Measurements from ENCODE around the gene PRICKLE3. TPM values are rescaled to one million over a fixed set of nuclear protein-coding genes. Genes with fewer than 3 reads are reported as not detected.

The PRICKLE3 gene
- polyA plus RNA-seq, 1 donor, result 5.7 TPM

DNA sequence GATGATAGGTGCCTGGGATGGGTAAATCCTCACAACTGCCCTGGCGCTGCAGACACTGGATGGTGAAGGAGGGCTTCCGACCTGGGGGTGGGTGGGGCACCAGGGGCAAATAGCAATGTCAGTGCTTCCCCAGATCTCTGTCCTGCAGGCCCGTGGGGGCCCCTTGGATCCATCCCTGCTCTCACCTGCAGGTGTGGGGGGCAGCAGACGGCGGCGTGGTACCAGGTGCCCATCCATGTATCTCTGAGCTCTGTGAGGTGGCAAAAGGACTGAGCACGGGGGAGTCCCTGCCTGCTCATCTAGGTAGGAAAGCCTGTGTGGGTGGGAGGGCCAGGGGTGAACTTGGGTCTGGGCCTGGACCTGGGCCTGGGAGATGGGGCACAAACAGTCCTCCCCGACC, 20.4 kb upstream of the PRICKLE3 start:
- Histone ChIP-seq H3K4me3 (ENCODE audit: low read length) (no peak overlapping the region), H3K36me3 (ENCODE audit: control insufficient read depth, insufficient read depth, low read length) (no peaks in the 10 kb centered on the region), H3K27me3 (ENCODE audit: control insufficient read depth, insufficient read depth, low read length) (peaks cover 9% of the 10 kb centered on the region), H3K4me1 (ENCODE audit: control insufficient read depth, insufficient read depth, low read length) (no peaks in the 10 kb centered on the region), H3K9me3 (ENCODE audit: control insufficient read depth, low read depth, low read length) (no peaks in the 10 kb centered on the region), H3K27ac (ENCODE audit: low read length) (no peak overlapping the region)
- WGBS (ENCODE audit: insufficient coverage, low lambda C conversion rate), result no CpG with 5 or more reads among the region's 8 CpGs
- DNase-seq, result no peak

DNA sequence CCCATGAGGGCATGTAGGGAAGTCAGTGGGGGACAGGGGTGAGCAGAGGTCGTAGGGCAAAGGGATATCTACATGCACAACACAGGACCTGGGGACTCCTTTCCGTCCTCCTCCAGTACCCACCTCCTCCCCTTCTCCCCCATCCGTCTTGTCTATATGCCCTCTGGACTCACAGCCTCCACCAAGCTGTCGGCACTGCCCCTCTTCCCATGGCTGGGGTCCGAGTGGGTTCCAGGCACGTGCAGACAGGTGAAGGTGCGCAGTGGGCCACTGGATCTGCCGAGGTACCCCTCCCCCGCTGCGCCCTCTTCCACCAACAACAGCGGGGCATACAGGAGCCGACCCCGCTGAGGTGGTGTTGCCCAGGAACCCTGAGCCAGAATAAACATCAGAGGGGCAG, 19.3 kb upstream of the PRICKLE3 start:
- Histone ChIP-seq H3K4me1 (ENCODE audit: control insufficient read depth, insufficient read depth, low read length) (no peaks in the 10 kb centered on the region), H3K4me3 (ENCODE audit: low read length) (no peak overlapping the region), H3K27me3 (ENCODE audit: control insufficient read depth, insufficient read depth, low read length) (peaks cover 9% of the 10 kb centered on the region), H3K36me3 (ENCODE audit: control insufficient read depth, insufficient read depth, low read length) (no peaks in the 10 kb centered on the region), H3K9me3 (ENCODE audit: control insufficient read depth, low read depth, low read length) (no peaks in the 10 kb centered on the region), H3K27ac (ENCODE audit: low read length) (no peak overlapping the region)
- no CpG with 5 or more reads among the region's 13 CpGs for WGBS (ENCODE audit: insufficient coverage, low lambda C conversion rate)
- DNase-seq, result no peak

DNA sequence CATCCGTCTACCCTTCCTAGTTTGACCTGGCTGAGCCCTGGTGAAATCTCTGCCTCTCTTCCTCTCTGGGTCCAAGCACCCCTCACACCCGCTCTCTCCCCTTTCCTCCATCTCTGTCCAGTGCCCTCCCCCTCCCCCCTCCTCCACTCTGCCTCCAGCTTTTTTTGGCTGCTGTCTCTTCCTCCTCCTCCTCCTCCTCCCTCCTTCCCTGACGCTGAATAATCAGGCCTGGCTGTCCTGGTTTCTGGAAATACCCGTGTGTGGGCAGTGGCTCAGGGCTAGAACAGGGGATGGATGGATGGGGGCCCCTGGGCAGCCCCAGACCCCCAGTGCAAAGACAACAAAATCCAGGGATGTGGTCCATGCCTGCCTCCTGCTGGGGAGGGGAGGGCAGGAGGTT, 18.5 kb upstream of the PRICKLE3 start:
- H3K4me1 ChIP-seq (ENCODE audit: control insufficient read depth, insufficient read depth, low read length), result no peaks in the 10 kb centered on the region
- H3K9me3 ChIP-seq (ENCODE audit: control insufficient read depth, low read depth, low read length), result no peaks in the 10 kb centered on the region
- H3K27ac ChIP-seq (ENCODE audit: low read length), result no peak overlapping the region
- no peaks in the 10 kb centered on the region for H3K36me3 ChIP-seq (ENCODE audit: control insufficient read depth, insufficient read depth, low read length)
- DNase-seq, result no peak
- no peak overlapping the region for H3K4me3 ChIP-seq (ENCODE audit: low read length)
- peaks cover 5% of the 10 kb centered on the region for H3K27me3 ChIP-seq (ENCODE audit: control insufficient read depth, insufficient read depth, low read length)
- WGBS (ENCODE audit: insufficient coverage, low lambda C conversion rate), result 100% methylated on average over 1 of the region's 4 CpGs

DNA sequence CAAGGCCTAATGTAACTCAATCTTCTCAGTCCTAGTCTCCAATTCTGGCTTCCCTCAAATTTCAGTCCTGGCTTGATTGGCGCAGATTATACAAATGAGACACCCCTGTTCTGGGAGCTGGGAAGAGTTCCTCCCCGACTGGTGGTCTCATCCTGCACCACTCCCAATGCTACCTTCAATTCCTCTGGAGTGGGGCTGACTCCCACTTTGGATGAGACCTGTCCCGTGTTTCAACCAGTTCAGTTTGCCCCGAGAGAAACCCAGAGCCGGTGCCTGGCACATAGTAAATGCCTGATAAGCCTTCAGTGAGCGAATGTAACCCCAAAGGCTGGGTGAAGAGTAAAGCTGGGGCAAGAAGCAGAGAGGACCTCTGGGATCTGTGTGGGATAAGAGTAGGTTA, 17.8 kb upstream of the PRICKLE3 start:
- no CpG with 5 or more reads among the region's 6 CpGs for WGBS (ENCODE audit: insufficient coverage, low lambda C conversion rate)
- no peaks in the 10 kb centered on the region for H3K36me3 ChIP-seq (ENCODE audit: control insufficient read depth, insufficient read depth, low read length)
- no peaks in the 10 kb centered on the region for H3K9me3 ChIP-seq (ENCODE audit: control insufficient read depth, low read depth, low read length)
- no peak overlapping the region for H3K27ac ChIP-seq (ENCODE audit: low read length)
- H3K27me3 ChIP-seq (ENCODE audit: control insufficient read depth, insufficient read depth, low read length), result peaks cover 4% of the 10 kb centered on the region
- H3K4me1 ChIP-seq (ENCODE audit: control insufficient read depth, insufficient read depth, low read length), result no peaks in the 10 kb centered on the region
- H3K4me3 ChIP-seq (ENCODE audit: low read length), result no peak overlapping the region
- DNase-seq, result no peak

DNA sequence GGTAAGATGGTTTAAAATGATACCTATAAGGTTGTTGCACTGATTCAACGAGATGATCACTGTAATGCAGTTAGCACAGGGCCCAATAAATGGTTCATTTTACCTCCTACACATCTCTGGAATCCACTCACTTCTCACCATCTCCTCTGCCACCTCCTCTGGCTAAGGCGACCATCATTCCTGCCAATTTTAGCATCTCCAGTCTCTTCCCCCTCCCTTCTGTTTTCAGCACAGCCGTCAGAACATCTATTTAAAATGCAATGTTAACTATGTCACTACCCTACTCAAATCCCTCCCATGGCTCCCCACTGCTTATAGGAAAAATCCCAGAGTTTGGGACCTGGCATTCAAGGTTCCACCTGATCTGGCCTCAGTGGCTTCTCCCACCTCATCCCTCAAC, 17.4 kb upstream of the PRICKLE3 start:
- no peaks in the 10 kb centered on the region for H3K9me3 ChIP-seq (ENCODE audit: control insufficient read depth, low read depth, low read length)
- DNase-seq, result no peak
- H3K4me3 ChIP-seq (ENCODE audit: low read length), result no peak overlapping the region
- H3K27ac ChIP-seq (ENCODE audit: low read length), result no peak overlapping the region
- no peaks in the 10 kb centered on the region for H3K4me1 ChIP-seq (ENCODE audit: control insufficient read depth, insufficient read depth, low read length)
- peaks cover 7% of the 10 kb centered on the region for H3K27me3 ChIP-seq (ENCODE audit: control insufficient read depth, insufficient read depth, low read length)
- H3K36me3 ChIP-seq (ENCODE audit: control insufficient read depth, insufficient read depth, low read length), result no peaks in the 10 kb centered on the region
- no CpG with 5 or more reads among the region's 3 CpGs for WGBS (ENCODE audit: insufficient coverage, low lambda C conversion rate)

DNA sequence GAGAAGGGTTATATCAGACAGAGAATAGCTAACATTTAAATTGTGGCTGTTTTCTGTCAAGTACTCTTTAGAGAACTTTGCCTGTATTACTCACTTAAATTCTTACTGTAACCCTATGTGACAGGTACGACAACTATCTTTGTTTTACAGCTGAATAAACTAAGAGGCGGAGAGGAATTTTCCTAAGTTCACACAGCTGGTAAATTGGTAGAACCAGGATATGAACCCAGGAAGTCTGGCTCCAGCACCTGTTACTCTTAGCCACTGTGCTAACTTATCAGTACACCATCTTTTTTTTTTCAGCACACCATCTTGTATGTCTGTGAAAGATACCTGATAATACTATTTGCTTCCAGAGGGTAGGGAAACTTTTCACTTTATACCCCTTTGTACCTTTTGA, 15.8 kb upstream of the PRICKLE3 start:
- no peak for DNase-seq
- Histone ChIP-seq H3K27me3 (ENCODE audit: control insufficient read depth, insufficient read depth, low read length) (peaks cover 7% of the 10 kb centered on the region), H3K4me3 (ENCODE audit: low read length) (no peak overlapping the region), H3K36me3 (ENCODE audit: control insufficient read depth, insufficient read depth, low read length) (no peaks in the 10 kb centered on the region), H3K27ac (ENCODE audit: low read length) (no peak overlapping the region), H3K4me1 (ENCODE audit: control insufficient read depth, insufficient read depth, low read length) (no peaks in the 10 kb centered on the region), H3K9me3 (ENCODE audit: control insufficient read depth, low read depth, low read length) (no peaks in the 10 kb centered on the region)
- WGBS (ENCODE audit: insufficient coverage, low lambda C conversion rate), result 20% methylated on average over 1 of the region's 2 CpGs

DNA sequence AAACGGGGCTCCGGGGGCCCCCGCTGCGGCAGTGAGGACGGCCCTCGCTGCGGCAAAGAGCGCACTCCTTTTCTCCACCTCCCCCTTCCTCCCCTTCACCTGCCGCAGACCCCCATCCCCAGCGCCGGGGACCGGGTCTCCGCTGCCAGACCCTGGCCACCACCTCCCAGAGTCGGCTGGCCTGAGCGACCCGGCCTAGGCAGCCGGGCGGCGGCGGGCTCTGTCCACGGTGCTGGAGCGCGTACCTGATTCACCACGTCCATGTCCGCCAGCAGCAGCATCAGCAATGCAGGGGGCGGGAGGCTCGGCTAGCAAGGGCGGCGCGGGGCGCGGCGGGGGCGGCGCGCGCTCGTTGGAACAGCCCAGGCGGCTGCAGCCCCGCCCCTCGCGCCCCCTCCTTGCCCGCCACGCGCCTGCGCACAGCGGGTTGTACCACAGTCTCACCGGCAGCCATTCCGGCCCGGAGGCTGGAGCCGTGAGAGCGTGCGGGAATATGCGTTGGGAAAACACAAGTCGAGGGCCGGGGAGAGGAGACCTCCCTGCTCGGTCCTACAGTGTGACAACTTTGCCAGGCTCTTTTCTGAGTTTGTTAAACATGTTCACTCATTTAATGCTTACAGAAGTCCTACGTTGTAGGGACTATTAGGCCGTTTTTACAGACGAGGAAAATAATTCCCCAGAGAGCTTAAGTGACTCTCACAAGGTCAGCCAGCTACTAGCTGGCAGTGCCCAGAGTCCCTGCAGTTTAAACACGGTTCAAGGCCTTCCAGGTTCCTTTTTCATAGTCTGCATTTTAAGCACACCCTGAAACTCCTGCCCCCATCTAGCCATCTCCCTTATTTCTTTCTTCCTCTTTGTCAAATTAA, 14.0 kb upstream of the PRICKLE3 start, which contains the start of gene SYP:
SYP (minus strand) TSS at position 288 of the 866 bp plus-strand sequence; CDS start at position 281, 7 bp downstream.
- Histone ChIP-seq H3K36me3 (ENCODE audit: control insufficient read depth, insufficient read depth, low read length) (no peaks in the 10 kb centered on the region), H3K27ac (ENCODE audit: low read length) (peak within 1 kb of the TSS; percentile 65), H3K4me3 (ENCODE audit: low read length) (peak within 1 kb of the TSS; percentile 38), H3K27me3 (ENCODE audit: control insufficient read depth, insufficient read depth, low read length) (peaks cover 7% of the 10 kb centered on the region), H3K4me1 (ENCODE audit: control insufficient read depth, insufficient read depth, low read length) (no peaks in the 10 kb centered on the region), H3K9me3 (ENCODE audit: control insufficient read depth, low read depth, low read length) (no peaks in the 10 kb centered on the region)
- DNase-seq, result peak; percentile 72 to 89
- no CpG with 5 or more reads among the region's 61 CpGs for WGBS (ENCODE audit: insufficient coverage, low lambda C conversion rate)

DNA sequence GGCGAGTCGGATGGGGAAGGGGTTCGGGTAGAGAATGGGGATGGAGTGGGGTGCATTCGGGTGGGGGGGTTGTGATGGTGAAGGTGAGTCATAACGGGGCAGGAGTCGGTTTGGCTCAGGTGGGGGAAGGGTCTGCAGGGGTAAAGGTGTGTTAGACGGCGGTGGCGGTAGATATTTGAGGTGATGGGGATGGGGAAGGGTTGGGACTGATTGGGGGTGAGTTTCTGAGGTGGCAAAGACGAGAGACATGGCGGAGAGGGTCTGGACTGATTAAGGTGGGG, 13.1 kb upstream of the PRICKLE3 start:
- no CpG with 5 or more reads among the region's 11 CpGs for WGBS (ENCODE audit: insufficient coverage, low lambda C conversion rate)

DNA sequence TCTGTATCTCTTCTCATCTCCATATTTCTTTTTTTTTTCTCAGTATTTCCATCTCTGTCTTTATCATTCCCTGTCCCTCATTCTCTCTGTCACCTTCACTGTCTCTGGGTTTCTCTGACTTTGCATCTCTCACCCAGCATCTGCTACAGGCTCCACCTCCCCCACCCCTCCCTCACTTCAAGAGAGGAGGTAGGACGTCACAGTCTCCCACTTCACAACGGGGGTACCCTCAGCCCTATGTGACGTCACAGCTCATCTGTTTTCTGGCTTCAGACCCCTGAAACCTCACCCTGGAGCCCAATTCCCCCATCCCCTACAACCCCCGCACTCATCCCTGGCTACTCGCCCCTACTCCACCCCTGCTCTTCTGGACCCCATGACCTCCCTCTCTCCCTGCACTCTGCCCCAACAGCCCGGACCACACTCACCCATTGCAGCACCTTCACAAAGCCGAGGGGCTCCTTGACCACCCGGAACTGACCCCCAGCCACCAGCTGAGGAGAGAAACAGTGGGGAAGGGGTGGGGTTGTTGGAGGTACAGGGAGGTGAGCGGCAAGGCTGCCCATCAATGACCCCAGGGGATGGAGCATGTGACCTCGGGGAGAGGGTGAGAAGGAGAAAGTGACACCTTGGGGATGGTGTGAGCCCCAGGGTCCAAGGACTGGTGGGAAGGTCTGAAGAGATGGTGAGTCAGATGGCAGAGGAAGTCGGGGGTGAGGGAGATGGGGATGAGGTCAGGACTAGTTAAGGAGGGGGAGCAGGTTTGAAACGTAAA, 12.6 kb upstream of the PRICKLE3 start:
- Histone ChIP-seq H3K27ac (ENCODE audit: low read length) (no peak overlapping the region), H3K27me3 (ENCODE audit: control insufficient read depth, insufficient read depth, low read length) (peaks cover 7% of the 10 kb centered on the region), H3K9me3 (ENCODE audit: control insufficient read depth, low read depth, low read length) (no peaks in the 10 kb centered on the region), H3K4me1 (ENCODE audit: control insufficient read depth, insufficient read depth, low read length) (no peaks in the 10 kb centered on the region), H3K36me3 (ENCODE audit: control insufficient read depth, insufficient read depth, low read length) (no peaks in the 10 kb centered on the region), H3K4me3 (ENCODE audit: low read length) (no peak overlapping the region)
- WGBS (ENCODE audit: insufficient coverage, low lambda C conversion rate), result no CpG with 5 or more reads among the region's 12 CpGs
- no peak for DNase-seq

More for the DNA sequence above, 13.1 kb upstream of the PRICKLE3 start:
- Histone ChIP-seq H3K9me3 (ENCODE audit: control insufficient read depth, low read depth, low read length) (no peaks in the 10 kb centered on the region), H3K27me3 (ENCODE audit: control insufficient read depth, insufficient read depth, low read length) (peaks cover 7% of the 10 kb centered on the region), H3K4me1 (ENCODE audit: control insufficient read depth, insufficient read depth, low read length) (no peaks in the 10 kb centered on the region), H3K36me3 (ENCODE audit: control insufficient read depth, insufficient read depth, low read length) (no peaks in the 10 kb centered on the region), H3K27ac (ENCODE audit: low read length) (no peak overlapping the region), H3K4me3 (ENCODE audit: low read length) (peak overlapping the region; percentile 26)
- DNase-seq, result no peak

DNA sequence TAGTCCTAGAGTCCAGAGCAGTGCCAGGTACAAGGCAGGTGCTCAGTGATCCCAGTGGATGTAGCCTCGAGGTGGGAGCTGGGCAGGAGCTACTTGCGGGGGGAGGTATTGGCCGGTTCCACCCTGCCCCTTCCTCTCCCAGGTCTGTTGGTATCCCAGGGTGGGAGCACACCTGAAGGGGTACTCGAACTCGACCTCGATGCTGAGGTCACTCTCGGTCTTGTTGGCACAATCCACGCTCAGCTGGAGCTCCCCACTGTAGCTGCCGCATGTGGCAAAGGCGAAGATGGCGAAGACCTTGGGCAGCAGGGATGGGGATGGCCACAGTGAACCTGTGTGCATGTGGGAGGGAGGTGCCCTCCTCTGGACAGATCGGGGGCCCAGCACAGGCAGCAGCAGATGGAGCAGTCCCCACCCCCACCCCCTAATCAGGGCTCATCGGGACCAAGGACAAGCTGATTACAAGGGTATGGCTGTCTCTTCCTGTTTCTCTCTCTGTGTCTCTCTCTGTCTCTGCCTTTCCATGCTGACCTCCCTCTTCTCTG, 11.4 kb upstream of the PRICKLE3 start:
- no peak overlapping the region for H3K4me3 ChIP-seq (ENCODE audit: low read length)
- no CpG with 5 or more reads among the region's 13 CpGs for WGBS (ENCODE audit: insufficient coverage, low lambda C conversion rate)
- H3K9me3 ChIP-seq (ENCODE audit: control insufficient read depth, low read depth, low read length), result no peaks in the 10 kb centered on the region
- DNase-seq, result no peak
- no peak overlapping the region for H3K27ac ChIP-seq (ENCODE audit: low read length)
- no peaks in the 10 kb centered on the region for H3K36me3 ChIP-seq (ENCODE audit: control insufficient read depth, insufficient read depth, low read length)
- H3K4me1 ChIP-seq (ENCODE audit: control insufficient read depth, insufficient read depth, low read length), result no peaks in the 10 kb centered on the region
- peaks cover 7% of the 10 kb centered on the region for H3K27me3 ChIP-seq (ENCODE audit: control insufficient read depth, insufficient read depth, low read length)

All from large intestine (tissue), 3 donors.